Fibroblast of the aortic adventitia (primary cell): ENCODE results near the gene TRIM31. TPM values are rescaled to one million over a fixed set of nuclear protein-coding genes. Genes with fewer than 3 reads are reported as not detected.
A peak's percentile ranks its signal among the peaks of the same experiment; 100 is the strongest.
"Not testable (repeated sequence)": the region's sequence is repeated elsewhere in the genome, so short reads cannot be mapped to it uniquely, and the experiment has no call there.

Experiments used
- DNase-seq: peaks from one replicate; pipeline ENCODE4 v3.0.0-alpha.2; 2010; ENCODE audit warnings: low read depth
- H3K4me3 ChIP-seq: 2 replicates; pipeline ENCODE4 v1.5.1; 2011; ENCODE audit warnings: low read depth, mild to moderate bottlenecking, control low read depth, low read length, moderate library complexity
- CTCF ChIP-seq: IDR thresholded peaks from 2 replicates; pipeline ENCODE4 v1.5.1; 2011; ENCODE audit warnings: mild to moderate bottlenecking, low read length, control low read depth, inconsistent platforms; ENCODE audit not compliant: insufficient read depth
- total RNA-seq: library from RNA; depleted of rRNA; stranded (reverse); fragments of >200 nt; gene quantifications from 2 replicates; pipeline ENCODE4 v1.2.3, GENCODE V29; 2012; ENCODE audit warnings: low replicate concordance

The TRIM31 gene
- total RNA-seq, 1 donor = not detected

GRCh38 chr6:30149234-30149633 lies 36.3 kb upstream of the TRIM31 start:
- no peak for TF ChIP-seq CTCF
- peak; percentile 13 for DNase-seq
- H3K4me3 ChIP-seq = no peak overlapping the region

GRCh38 chr6:30147096-30147495 lies 34.2 kb upstream of the TRIM31 start:
- no peak for DNase-seq
- no peak for TF ChIP-seq CTCF
- no peak overlapping the region for H3K4me3 ChIP-seq

- TF ChIP-seq CTCF = no peak
- no peak overlapping the region for H3K4me3 ChIP-seq
- DNase-seq = no peak
Observed at GRCh38 chr6:30145818-30146217, 32.9 kb upstream of the TRIM31 start.

GRCh38 chr6:30144811-30145210 lies 31.9 kb upstream of the TRIM31 start:
- TF ChIP-seq CTCF = no peak
- no peak for DNase-seq
- H3K4me3 ChIP-seq = no peak overlapping the region

- DNase-seq = no peak
- no peak overlapping the region for H3K4me3 ChIP-seq
- no peak for TF ChIP-seq CTCF
Observed at GRCh38 chr6:30143780-30144179, 30.9 kb upstream of the TRIM31 start.

GRCh38 chr6:30142665-30143064 lies 29.8 kb upstream of the TRIM31 start:
- no peak for DNase-seq
- no peak overlapping the region for H3K4me3 ChIP-seq
- no peak for TF ChIP-seq CTCF

GRCh38 chr6:30140240-30140639 lies 27.4 kb upstream of the TRIM31 start:
- H3K4me3 ChIP-seq, DNase-seq: not testable (repeated sequence)
